ENCODE measurements around the gene PSMD2. TPM values are rescaled to one million over a fixed set of nuclear protein-coding genes. Genes with fewer than 3 reads are reported as not detected.

The PSMD2 gene
- total and polyA plus RNA-seq, 7 donors, result 105 to 246 (median 174) TPM

DNA sequence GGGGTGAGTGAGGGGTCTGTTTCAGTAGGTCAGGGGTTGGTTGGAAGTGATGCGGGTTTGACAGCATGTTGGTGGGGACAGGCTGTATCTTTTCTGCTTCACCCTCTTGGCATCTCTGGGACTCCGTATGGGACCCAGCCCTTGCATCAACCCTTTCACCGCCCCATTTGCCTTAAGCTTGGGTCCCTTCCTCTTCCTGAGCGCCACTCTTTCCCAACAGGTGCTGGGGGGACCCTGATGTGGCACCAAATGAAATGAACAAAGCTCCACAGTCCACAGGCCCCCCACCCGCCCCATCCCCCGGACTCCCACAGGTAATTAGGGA is 16.5 kb downstream of the PSMD2 start:
- DNase-seq, result no peak
- peak overlapping the region; percentile 68 to 93 (median 88) for H3K4me3 ChIP-seq
- H3K27me3 ChIP-seq, result no peaks in the 10 kb centered on the region
- peak overlapping the region; percentile 98 to 99 (median 98) for H3K27ac ChIP-seq
- peaks cover 0 to 27% (median 17%) of the 10 kb centered on the region in 4 donors for H3K36me3 ChIP-seq
- no peak for TF ChIP-seq POLR2AphosphoS5 (IDR thresholded peaks at IDR 0.05)
- TF ChIP-seq EP300 (IDR thresholded peaks at IDR 0.05), result no peak
- TF ChIP-seq POLR2A (IDR thresholded peaks at IDR 0.05), result no peak
- TF ChIP-seq, protein P1, sequence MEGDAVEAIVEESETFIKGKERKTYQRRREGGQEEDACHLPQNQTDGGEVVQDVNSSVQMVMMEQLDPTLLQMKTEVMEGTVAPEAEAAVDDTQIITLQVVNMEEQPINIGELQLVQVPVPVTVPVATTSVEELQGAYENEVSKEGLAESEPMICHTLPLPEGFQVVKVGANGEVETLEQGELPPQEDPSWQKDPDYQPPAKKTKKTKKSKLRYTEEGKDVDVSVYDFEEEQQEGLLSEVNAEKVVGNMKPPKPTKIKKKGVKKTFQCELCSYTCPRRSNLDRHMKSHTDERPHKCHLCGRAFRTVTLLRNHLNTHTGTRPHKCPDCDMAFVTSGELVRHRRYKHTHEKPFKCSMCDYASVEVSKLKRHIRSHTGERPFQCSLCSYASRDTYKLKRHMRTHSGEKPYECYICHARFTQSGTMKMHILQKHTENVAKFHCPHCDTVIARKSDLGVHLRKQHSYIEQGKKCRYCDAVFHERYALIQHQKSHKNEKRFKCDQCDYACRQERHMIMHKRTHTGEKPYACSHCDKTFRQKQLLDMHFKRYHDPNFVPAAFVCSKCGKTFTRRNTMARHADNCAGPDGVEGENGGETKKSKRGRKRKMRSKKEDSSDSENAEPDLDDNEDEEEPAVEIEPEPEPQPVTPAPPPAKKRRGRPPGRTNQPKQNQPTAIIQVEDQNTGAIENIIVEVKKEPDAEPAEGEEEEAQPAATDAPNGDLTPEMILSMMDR (IDR thresholded peaks at IDR 0.05), result no peak
- peaks cover 0 to 56% (median 49%) of the 10 kb centered on the region in 4 donors for H3K4me1 ChIP-seq
- intact Hi-C loops (cut with DNase I), result loop anchor here (2.0 kb wide), 1 partner anchor 47 kb away; no protein-coding TSS in a partner anchor
- 2 to 22% methylated on average over 6 of the region's 6 CpGs for WGBS, 2 donors
- no peaks in the 10 kb centered on the region for H3K9me3 ChIP-seq

DNA sequence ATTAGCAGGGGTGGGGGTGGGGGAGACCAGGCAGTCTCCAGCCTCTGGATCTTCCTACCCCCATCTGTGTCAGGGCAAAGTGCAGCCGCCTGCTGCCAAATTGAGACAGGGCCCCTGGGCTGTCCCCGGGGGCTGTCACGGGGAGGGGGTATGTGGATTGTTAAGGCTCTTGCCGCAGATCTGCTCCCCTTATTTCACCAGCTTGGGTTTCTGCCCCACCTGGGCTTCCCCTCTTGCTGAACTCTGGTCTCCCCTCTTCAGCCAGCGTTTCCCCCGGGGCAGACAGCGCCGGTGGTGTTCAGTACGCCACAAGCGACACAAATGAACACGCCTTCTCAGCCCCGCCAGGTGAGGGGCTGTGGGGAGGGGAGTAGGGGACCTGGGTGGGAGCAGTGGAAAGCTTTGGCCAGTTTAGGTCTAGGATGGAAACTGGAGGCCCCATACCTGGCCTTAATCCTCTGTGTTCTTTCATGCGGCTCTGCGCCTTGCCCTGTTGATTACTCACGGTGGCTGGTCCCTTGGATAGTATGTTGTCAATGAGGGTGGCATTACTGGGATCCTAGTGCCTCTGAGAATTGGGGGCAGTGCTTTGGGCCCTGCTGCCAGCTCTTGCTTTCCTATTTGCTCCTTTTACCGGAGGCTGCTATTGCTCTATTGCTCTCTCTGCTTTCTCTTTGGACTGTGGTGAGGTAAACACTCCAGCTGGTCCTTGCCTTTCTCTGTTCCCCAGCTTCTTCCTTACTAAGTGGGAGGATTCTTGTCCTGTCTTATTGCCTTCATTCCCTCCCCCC is 17.0 kb downstream of the PSMD2 start:
- peaks cover 4 to 32% (median 22%) of the 10 kb centered on the region in 4 donors for H3K36me3 ChIP-seq
- DNase-seq, result no peak

DNA sequence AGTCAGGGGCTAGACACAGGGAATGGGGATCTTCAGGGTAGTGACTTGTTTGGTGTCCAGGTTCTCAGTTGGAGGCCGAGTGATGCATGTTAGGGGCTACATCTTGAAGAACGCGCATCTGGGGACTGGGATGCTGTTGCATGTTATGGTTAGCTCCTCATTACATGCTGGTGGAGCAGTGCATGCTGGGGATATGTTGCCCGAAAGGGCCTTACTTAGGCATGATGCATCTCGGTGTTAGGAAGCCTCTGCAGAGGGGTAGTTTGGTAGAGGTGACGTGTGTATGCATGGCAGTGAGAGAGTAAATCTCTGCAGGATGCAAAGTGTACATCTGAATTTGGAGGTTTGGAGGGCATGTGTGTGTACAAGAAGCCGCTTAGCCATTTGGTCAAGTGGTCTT is 17.8 kb downstream of the PSMD2 start:
- Histone ChIP-seq H3K4me3 (peak overlapping the region in 3 of 4 donors; percentile 68 to 93 (median 82)), H3K27me3 (no peaks in the 10 kb centered on the region), H3K36me3 (peaks cover 11 to 40% (median 29%) of the 10 kb centered on the region in 4 donors), H3K4me1 (peaks cover 0 to 69% (median 62%) of the 10 kb centered on the region in 4 donors), H3K9me3 (no peaks in the 10 kb centered on the region), H3K27ac (peak overlapping the region; percentile 98 to 99 (median 98))
- DNase-seq, result no peak
- 84 to 86% methylated on average over 7 of the region's 7 CpGs for WGBS, 2 donors
- intact Hi-C loops (cut with DNase I), result no loop called here
- TF ChIP-seq POLR2AphosphoS5 (IDR thresholded peaks at IDR 0.05) (no peak), POLR2A (IDR thresholded peaks at IDR 0.05) (no peak), EP300 (IDR thresholded peaks at IDR 0.05) (no peak)
- TF ChIP-seq, protein P1 (IDR thresholded peaks at IDR 0.05), result no peak

More for the DNA sequence above, 17.0 kb downstream of the PSMD2 start:
- WGBS, 2 donors, result 12 to 45% methylated on average over 16 of the region's 16 CpGs
- Histone ChIP-seq H3K9me3 (no peaks in the 10 kb centered on the region), H3K4me3 (peak overlapping the region; percentile 68 to 93 (median 88)), H3K4me1 (peaks cover 0 to 62% (median 55%) of the 10 kb centered on the region in 4 donors), H3K27ac (peak overlapping the region; percentile 98 to 99 (median 98)), H3K27me3 (no peaks in the 10 kb centered on the region)
- TF ChIP-seq POLR2AphosphoS5 (IDR thresholded peaks at IDR 0.05), result no peak
- TF ChIP-seq EP300 (IDR thresholded peaks at IDR 0.05), result no peak
- TF ChIP-seq POLR2A (IDR thresholded peaks at IDR 0.05), result no peak
- TF ChIP-seq, protein P1 (IDR thresholded peaks at IDR 0.05), result no peak
- intact Hi-C loops (cut with DNase I), result loop anchor here (2.0 kb wide), 1 partner anchor 47 kb away; no protein-coding TSS in a partner anchor

DNA sequence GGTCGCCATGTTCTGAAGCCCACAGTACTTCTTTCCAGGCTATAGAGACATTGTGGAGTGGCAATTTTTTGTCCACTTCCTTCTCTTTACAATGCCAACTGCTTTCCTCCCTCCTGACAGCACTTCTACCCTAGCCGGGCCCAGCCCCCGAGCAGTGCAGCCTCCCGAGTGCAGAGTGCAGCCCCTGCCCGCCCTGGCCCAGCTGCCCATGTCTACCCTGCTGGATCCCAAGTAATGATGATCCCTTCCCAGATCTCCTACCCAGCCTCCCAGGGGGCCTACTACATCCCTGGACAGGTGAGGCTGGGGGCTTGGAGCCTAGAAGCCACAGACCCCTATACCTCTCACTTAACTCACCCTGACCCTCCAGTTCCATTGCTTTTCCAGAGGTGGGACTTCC is 18.2 kb downstream of the PSMD2 start:
- Histone ChIP-seq H3K4me1 (peaks cover 0 to 73% (median 66%) of the 10 kb centered on the region in 4 donors), H3K4me3 (peak overlapping the region in 2 of 4 donors; percentile 82 to 93), H3K27ac (peak overlapping the region; percentile 98 to 99 (median 98))

More for the DNA sequence above, 18.2 kb downstream of the PSMD2 start:
- Histone ChIP-seq H3K9me3 (no peaks in the 10 kb centered on the region), H3K27me3 (no peaks in the 10 kb centered on the region), H3K36me3 (peaks cover 15 to 44% (median 33%) of the 10 kb centered on the region in 4 donors)
- WGBS, 2 donors, result 74 to 76% methylated on average over 5 of the region's 5 CpGs
- no peak for TF ChIP-seq POLR2A (IDR thresholded peaks at IDR 0.05)
- TF ChIP-seq, protein P1 (IDR thresholded peaks at IDR 0.05), result no peak
- TF ChIP-seq POLR2AphosphoS5 (IDR thresholded peaks at IDR 0.05), result no peak
- TF ChIP-seq EP300 (IDR thresholded peaks at IDR 0.05), result no peak
- DNase-seq, result no peak
- intact Hi-C loops (cut with DNase I), result no loop called here

Data from sigmoid colon (tissue), 7 donors.